Activated effector memory CD4-positive, alpha-beta T cell treated with Interleukin-2 at 50 U/mL for 16 hours (primary cell): Measurements from ENCODE around the gene PAK6.

Experiments used
- DNase-seq: peaks from one replicate; pipeline ENCODE4 v3.0.0-alpha.2; 2020

The PAK6 gene

GRCh38 chr15:40278026-40278425 is 39.2 kb downstream of the PAK6 start:
- no peak for DNase-seq

DNA sequence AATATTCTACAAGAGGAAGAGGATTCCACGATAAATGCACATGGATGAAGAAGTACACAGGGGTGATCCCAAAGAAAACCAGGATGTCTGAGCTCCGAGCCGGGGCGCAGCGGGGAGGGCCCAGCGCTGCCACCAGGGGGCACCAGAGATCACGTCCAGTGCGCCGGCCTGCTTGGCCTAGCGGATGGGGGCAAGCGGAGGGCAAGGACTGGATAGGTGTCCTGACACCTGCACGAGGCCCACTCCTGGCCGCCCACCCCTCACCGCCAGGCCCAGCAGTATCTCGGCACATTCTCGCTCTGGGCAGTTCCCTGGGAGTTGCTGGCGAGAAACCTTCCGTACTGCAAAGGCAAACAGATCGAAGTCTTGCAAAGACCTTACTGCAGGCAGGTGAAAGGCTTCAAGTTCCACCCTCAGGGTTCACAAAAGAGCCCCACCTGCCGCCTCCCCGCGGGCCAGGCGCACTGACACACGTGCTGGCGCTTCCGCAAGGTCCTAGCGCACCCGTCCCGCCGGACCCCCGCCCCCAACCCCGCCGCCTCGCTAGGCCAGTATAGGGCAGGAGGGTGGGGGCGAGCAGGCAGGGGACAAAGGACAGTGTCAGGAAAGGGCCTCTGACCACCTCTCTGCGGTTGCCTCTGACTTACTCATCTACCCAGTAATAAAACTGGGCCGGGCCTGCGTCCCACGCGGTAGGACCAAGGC is 40.7 kb downstream of the PAK6 start:
- DNase-seq: peak; percentile 42

GRCh38 chr15:40280260-40281056 is 41.6 kb downstream of the PAK6 start:
- no peak for DNase-seq

- no peak for DNase-seq
These were observed 42.4 kb downstream of the PAK6 start for GRCh38 chr15:40281057-40281800.

DNA sequence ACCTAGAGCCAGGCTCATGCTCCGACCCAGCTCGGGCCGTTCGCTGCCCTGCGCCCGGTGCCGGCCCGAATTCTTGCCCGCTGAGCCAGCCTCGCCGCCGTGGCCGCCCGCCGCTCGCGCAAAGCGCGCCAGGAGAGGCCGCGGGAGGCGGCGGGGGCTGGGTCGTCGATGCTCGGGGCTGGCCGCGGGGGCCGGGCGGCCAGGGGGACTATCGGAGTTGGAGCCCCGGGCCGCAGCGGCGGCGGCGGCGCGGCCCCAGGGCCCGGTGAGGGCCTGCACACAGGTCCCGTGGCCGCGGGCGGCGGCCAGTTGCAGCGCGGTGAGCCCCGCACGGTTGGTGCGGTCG is 42.9 kb downstream of the PAK6 start:
- DNase-seq: no peak

DNA sequence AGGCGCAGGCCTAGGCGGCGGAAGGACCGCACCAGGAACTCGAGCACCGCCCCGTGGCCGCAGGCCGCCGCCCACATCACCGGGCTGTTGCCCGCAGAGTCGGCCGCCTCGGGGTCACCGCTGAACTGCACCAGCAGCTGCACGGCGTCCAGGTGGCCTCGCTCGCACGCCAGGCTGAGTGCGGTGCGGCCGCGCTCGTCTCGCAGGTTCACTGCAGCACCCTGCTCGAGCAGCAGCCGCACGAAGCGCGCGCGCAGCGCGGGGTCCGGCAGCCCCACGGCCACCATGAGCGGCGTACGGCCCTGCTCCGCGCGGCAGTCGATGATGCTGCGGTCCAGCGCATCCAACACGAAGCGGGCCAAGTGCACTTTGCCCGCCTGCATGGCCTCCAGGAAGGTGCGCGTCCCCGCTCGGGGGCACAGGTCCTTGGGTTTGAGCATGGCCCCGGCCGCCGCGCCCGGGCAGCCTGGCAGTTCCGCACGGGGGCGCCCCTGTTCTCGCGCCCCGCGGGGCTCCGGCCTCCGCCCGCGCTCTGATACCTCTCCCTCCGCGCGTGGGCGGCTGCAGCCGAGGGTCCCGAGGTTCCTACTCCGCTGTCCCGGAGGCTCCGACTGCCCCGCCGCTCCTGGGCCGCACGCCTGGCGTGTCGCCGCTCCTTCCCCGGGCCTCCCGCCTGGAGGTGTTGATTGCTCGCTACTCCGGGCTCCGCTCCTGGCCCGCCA is 43.4 kb downstream of the PAK6 start:
- DNase-seq: peak; percentile 49

- peak; percentile 18 for DNase-seq
These were observed 44.2 kb downstream of the PAK6 start, which contains the start of gene ANKRD63 for GRCh38 chr15:40282869-40283614. Gene ANKRD63 (minus strand): TSS chr15:40283064. CDS start chr15:40282586, 478 bp downstream.

DNA sequence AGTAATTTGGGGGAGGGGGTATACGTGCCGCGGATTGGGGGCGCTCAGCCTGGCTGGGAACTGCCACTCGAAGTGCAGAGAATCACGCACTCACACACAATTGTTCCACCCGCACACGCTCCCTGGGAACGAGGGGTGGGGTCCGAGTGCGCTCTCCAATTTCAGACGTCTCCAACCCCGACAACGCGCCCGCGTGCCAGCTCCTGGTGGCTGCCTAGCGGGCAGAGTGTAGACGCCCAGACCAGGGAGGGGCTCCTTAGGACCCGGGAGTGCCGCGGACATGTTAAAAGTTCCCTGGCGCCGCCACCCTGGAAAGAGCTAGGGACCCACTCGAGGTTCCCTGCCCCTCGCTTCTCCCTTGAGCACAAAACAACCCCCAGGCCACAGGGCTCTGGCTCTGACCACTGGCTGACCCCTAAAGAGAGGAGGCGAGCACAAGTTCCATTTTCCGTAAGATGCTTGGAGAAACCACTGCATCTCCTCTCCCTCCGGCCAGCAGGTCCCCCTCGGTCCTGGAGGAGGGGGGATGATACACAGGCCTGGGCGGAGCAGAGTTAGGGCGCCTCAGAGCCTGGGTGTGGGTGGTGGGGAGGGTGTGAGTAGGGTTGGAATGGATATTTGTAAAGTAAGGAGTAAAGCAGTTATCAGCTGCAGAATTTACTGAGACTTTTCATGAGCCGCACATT is 44.9 kb downstream of the PAK6 start:
- no peak for DNase-seq

- no peak for DNase-seq
These were observed 46.3 kb downstream of the PAK6 start for GRCh38 chr15:40285151-40285550.

- no peak for DNase-seq
These were observed 46.7 kb downstream of the PAK6 start for GRCh38 chr15:40285554-40286011.

- DNase-seq: no peak
These were observed 47.2 kb downstream of the PAK6 start for GRCh38 chr15:40286061-40286532.

- DNase-seq: no peak
These were observed 47.9 kb downstream of the PAK6 start for GRCh38 chr15:40286794-40287193.

GRCh38 chr15:40287505-40287904 is 48.6 kb downstream of the PAK6 start:
- DNase-seq: no peak

GRCh38 chr15:40287968-40288367 is 49.1 kb downstream of the PAK6 start:
- no peak for DNase-seq

DNA sequence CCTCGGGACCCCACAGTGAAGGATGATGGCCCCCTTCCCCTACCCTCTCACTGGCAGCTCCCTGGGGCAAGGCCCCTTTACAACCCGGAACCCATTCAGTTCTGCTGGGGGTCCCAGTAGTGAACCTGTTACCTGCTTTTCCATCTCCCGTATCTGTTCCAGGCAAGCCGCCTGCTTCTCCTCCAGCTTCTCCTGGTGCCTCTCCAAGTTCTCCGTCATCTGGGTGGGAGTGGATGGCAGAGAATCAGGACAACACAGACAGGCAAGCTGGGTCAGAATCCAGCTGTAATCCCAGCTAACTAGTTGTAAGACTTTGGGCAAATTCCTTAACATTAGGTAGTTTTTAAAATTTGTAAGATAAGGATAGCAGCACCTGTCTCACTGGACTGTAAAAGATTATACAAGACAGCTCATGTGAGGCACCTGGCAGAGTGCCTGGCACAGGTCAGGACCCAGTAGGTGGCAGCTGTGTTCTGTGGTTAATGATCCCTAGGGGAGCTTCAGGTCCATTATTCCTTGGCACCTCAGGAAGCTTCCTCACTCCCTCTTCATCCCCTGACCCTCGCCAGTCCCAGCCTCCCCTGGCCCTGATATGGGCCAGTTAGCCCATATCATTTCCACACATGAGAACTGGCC is 50.4 kb downstream of the PAK6 start:
- DNase-seq: no peak

- no peak for DNase-seq
These were observed 51.7 kb downstream of the PAK6 start for GRCh38 chr15:40290545-40290917.

DNA sequence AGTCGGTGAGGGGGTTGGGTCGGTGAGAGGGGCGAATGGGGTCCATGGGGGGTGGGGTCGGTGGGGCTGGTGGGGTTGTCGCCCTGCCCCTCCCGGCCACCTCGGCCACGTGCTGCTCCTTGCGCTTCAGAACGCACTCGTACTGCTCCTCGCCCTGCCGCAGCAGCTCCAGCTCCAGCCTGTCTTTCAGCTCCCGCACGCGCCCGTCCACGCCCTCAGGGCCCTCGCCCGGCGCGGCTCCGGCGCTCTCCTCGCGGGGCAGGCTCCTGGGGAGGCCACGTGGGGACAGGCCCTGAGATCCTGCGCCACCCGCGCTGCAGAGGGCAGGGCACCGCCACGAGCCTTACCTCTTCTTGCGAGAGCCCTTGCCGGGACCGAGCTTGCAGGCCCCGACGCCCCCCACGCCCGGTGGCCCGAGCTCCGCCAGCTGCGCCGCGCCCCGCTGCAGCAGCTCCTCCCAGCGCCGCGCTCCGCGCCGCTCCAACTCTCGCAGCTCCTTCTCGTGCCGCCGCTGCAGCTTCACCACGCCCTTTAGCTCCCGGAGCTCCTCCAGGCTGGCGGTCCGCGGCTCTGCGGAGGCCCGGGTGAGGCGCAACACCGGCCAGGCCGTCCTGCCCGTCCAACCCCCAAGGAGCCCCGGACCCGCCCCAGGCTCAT is 52.2 kb downstream of the PAK6 start:
- no peak for DNase-seq

DNA sequence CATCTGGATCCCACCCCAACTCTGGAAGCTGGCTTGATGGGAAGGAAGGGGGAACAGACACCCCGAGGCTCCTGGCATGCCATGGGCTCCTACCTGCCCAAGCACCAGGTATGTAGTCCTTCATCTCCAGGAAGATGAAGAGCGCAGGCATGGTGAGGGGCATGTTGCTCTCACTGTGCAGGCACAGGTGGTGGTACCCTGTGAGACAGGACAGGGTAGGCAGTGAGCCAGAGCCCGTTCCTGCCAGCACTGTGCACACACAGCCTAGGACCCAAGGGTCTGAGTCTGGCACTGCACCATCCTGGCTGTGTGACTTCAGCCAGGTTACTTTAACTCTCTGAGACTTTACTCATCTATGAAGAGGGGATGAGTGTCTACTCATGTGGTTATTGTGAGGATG is 53.4 kb downstream of the PAK6 start:
- no peak for DNase-seq

DNA sequence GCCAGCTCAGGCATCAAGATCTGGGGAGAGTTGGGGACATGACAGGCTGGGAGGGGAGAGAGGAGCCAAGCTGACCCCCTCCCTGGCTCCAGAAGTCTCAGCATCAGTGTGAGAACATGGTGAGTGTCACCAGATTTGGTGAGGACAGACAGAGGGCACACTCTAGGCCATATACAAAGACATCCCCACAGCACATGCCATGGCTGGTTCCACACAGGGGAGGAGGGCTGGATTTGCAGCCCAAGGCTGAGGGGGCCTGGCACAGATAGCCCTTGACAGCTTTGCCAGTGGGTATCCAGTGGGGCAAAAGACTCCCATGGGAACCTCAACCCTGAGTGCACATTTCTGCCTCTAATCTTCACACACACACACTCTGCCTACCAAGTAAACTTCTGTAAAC is 54.1 kb downstream of the PAK6 start:
- DNase-seq: no peak
